Ishikawa (cell line): ENCODE measurements around the gene CXXC4.

Experiments used
- CEBPB ChIP-seq: IDR thresholded peaks from 2 replicates; pipeline ENCODE4 v1.6.1; 2012
- CREB1 ChIP-seq: IDR thresholded peaks from 2 replicates; pipeline ENCODE4 v1.6.1; 2012; ENCODE audit warnings: low read depth
- EGR1 ChIP-seq: IDR thresholded peaks from 2 replicates; pipeline ENCODE4 v1.6.1; 2012
- EP300 ChIP-seq: IDR thresholded peaks from 2 replicates; pipeline ENCODE4 v1.6.1; 2012; ENCODE audit warnings: borderline replicate concordance
- FOXM1 ChIP-seq: IDR thresholded peaks from 2 replicates; pipeline ENCODE4 v1.6.1; 2012; ENCODE audit warnings: low read depth, borderline replicate concordance
- NFIC ChIP-seq: IDR thresholded peaks from 2 replicates; pipeline ENCODE4 v1.6.1; 2012
- RAD21 ChIP-seq: IDR thresholded peaks from 2 replicates; pipeline ENCODE4 v1.6.1; 2012; ENCODE audit warnings: low read depth
- TAF1 ChIP-seq: IDR thresholded peaks from 2 replicates; pipeline ENCODE4 v1.6.1; 2012; ENCODE audit warnings: low read depth, mild to moderate bottlenecking
- TCF12 ChIP-seq: IDR thresholded peaks from 2 replicates; pipeline ENCODE4 v1.6.1; 2012; ENCODE audit warnings: low read depth
- TEAD4 ChIP-seq: IDR thresholded peaks from 2 replicates; pipeline ENCODE4 v1.6.1; 2012
- YY1 ChIP-seq: IDR thresholded peaks from 2 replicates; pipeline ENCODE4 v1.6.1; 2012; ENCODE audit warnings: low read depth
- ZBTB7A ChIP-seq: IDR thresholded peaks from 2 replicates; pipeline ENCODE4 v1.6.1; 2012; ENCODE audit warnings: low read depth
- TF ChIP-seq, protein P1 (sequence below): IDR thresholded peaks from 2 replicates; pipeline ENCODE4 v1.6.1; 2012; ENCODE audit warnings: low read depth, mild to moderate bottlenecking
- TF ChIP-seq, protein P2 (sequence below): IDR thresholded peaks from 2 replicates; pipeline ENCODE4 v1.6.1; 2012
- TF ChIP-seq, protein P3 (sequence below): IDR thresholded peaks from 2 replicates; pipeline ENCODE4 v1.6.1; 2012

Gene CXXC4

DNA sequence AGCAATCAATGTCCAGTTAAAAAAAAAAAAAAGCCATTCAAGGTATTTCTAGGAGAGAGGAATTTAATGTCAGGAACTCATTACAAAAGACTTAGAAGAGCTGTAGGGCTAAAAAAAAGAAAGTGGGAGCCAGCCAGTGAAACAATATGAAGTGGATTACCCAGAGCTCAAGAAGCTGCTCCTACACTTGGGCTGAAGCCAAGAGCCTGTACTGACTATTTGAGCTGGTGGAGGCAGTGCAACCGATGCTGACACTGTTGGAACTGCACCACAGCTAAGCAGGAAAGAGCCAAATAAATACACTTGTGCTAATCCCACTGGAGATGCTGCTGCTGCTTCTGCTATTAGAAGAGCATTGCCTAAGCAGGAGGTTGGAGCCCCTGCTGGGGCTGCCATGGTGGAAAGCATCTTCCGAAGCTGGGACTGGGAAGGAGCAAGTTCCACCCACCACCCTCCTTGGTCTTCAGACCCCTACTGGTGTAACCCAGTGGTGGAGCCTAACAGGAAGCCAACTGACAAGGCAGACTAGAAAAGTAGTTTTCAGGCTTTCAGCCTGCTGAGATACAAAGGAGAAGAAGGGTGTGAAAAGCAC lies 65.4 kb downstream of the CXXC4 start:
- TF ChIP-seq, protein P1, sequence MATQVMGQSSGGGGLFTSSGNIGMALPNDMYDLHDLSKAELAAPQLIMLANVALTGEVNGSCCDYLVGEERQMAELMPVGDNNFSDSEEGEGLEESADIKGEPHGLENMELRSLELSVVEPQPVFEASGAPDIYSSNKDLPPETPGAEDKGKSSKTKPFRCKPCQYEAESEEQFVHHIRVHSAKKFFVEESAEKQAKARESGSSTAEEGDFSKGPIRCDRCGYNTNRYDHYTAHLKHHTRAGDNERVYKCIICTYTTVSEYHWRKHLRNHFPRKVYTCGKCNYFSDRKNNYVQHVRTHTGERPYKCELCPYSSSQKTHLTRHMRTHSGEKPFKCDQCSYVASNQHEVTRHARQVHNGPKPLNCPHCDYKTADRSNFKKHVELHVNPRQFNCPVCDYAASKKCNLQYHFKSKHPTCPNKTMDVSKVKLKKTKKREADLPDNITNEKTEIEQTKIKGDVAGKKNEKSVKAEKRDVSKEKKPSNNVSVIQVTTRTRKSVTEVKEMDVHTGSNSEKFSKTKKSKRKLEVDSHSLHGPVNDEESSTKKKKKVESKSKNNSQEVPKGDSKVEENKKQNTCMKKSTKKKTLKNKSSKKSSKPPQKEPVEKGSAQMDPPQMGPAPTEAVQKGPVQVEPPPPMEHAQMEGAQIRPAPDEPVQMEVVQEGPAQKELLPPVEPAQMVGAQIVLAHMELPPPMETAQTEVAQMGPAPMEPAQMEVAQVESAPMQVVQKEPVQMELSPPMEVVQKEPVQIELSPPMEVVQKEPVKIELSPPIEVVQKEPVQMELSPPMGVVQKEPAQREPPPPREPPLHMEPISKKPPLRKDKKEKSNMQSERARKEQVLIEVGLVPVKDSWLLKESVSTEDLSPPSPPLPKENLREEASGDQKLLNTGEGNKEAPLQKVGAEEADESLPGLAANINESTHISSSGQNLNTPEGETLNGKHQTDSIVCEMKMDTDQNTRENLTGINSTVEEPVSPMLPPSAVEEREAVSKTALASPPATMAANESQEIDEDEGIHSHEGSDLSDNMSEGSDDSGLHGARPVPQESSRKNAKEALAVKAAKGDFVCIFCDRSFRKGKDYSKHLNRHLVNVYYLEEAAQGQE = no peak
- TF ChIP-seq TCF12 = no peak

DNA sequence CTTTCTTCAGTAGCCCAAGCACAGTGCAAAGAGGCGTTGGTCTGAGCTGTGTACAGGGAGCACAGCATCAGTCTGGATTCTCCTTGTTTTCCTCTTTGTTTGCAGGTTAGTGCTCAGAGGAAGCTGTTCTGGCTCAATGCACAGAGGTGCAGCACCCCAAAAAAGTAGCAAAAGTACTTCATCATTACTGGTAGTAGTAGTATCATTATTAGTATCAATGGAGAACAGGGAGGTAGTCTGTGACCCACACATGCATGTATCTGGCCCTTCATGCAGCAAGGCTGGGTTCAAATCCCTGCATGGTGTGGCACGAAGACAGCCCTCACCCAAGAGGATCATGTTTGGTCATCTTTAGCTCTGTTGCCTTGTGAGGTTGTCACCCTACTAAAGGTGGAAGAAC lies 68.7 kb downstream of the CXXC4 start:
- no peak for TF ChIP-seq NFIC
- TF ChIP-seq YY1 = no peak
- TF ChIP-seq FOXM1 = no peak
- TF ChIP-seq CEBPB = no peak
- TF ChIP-seq, protein P2, sequence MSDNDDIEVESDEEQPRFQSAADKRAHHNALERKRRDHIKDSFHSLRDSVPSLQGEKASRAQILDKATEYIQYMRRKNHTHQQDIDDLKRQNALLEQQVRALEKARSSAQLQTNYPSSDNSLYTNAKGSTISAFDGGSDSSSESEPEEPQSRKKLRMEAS = no peak
- TF ChIP-seq TCF12 = no peak
- TF ChIP-seq TEAD4 = no peak
- no peak for TF ChIP-seq RAD21
- no peak for TF ChIP-seq CREB1

DNA sequence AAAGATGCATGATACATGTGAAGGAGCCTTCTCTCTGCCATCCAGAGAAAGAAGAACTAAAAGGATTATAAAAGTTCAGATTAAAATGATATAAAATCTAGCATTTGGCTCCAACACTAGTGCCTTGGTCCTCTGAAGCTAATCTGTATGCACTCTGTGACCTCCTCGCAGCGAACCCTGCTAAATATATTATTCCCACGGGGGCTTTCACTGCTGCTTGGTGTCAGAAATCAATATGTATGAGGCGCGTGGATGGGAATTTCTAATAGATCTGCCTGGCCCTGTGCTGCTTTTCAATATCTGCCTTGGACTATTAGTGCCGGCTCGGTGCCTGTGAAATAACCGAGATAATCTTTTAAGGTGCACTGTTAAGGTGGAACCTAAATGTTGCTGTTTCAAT lies 69.7 kb downstream of the CXXC4 start:
- TF ChIP-seq NFIC = no peak
- no peak for TF ChIP-seq YY1
- TF ChIP-seq CEBPB = no peak
- TF ChIP-seq, protein P1 = no peak

DNA sequence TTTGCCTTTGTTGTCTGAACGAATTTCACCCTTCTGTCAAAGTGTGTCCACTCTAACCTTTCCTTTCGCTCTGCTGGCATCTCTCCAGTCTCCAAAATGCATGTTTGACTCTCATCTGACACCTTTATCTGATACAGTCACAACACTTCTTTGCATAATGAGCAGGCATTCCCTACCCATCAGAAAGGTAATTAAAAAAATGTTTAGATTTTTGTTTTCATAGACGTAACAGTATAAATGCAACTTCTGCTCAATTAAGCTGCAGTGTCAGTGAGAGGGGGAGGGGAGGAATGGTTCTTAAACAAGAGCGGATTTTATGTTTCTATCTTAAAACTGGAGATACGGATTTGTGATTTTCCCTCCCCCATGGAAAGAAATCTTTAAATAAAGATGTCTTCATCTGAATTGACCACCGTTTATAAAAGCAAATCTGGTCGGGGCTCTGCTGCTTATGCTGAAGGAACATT lies 70.2 kb downstream of the CXXC4 start:
- TF ChIP-seq, protein P2 = no peak
- TF ChIP-seq CREB1 (no peak), NFIC (no peak), RAD21 (no peak), TEAD4 (no peak), FOXM1 (no peak), TAF1 (no peak), ZBTB7A (no peak), TCF12 (no peak), EGR1 (no peak), YY1 (no peak), EP300 (no peak), CEBPB (no peak)
- TF ChIP-seq, protein P1 = no peak
- TF ChIP-seq, protein P3, sequence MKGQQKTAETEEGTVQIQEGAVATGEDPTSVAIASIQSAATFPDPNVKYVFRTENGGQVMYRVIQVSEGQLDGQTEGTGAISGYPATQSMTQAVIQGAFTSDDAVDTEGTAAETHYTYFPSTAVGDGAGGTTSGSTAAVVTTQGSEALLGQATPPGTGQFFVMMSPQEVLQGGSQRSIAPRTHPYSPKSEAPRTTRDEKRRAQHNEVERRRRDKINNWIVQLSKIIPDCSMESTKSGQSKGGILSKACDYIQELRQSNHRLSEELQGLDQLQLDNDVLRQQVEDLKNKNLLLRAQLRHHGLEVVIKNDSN = no peak

DNA sequence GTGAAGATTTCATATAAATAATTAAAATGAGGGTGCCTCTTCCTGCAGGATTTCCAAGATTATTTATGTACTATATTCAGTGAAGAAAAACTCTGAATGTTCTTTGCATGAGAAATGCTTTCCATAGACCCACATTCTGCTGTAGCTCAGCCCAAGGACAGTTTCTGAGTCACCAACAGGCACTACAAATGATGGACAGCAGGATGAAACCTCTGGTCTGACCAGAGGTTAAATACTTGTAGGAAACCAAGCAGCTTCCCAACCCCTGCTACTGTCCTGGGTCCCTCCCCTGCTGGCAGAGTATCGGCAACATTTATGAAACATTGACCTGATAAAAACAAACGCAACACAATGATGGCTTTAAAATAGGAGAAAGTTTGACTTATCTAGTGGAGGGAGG lies 73.1 kb downstream of the CXXC4 start:
- TF ChIP-seq CREB1 = no peak
- no peak for TF ChIP-seq YY1
- TF ChIP-seq EP300 = no peak
- TF ChIP-seq ZBTB7A = no peak
- no peak for TF ChIP-seq CEBPB
- TF ChIP-seq, protein P3 = no peak
- TF ChIP-seq EGR1 = no peak
- TF ChIP-seq FOXM1 = no peak
- no peak for TF ChIP-seq RAD21
- TF ChIP-seq TEAD4 = no peak
- TF ChIP-seq, protein P1 = no peak
- no peak for TF ChIP-seq TAF1
- TF ChIP-seq, protein P2 = no peak
- no peak for TF ChIP-seq TCF12
- no peak for TF ChIP-seq NFIC
